K562 (cell line): ENCODE measurements around the gene IRS2. TPM values are rescaled to one million over a fixed set of nuclear protein-coding genes. Genes with fewer than 3 reads are reported as not detected.

ENCODE experiments used
- FOSL1 ChIP-seq: fragments of 200-800 bp; sonication (Bioruptor generic); conservative IDR thresholded peaks from 2 replicates; pipeline ENCODE4 v1.6.1; 2016; ENCODE audit warnings: missing genetic modification characterization, missing compliant biosample characterization
- MAX ChIP-seq: sonication (generic); formaldehyde crosslinking; IDR thresholded peaks from 2 replicates; pipeline ENCODE4 v1.9.0; 2022; ENCODE audit warnings: mild to moderate bottlenecking, missing genetic modification reagents
- MEIS2 ChIP-seq: fragments of 450-650 bp; IDR thresholded peaks from 2 replicates; pipeline ENCODE4 v1.6.1; 2014; ENCODE audit warnings: mild to moderate bottlenecking; ENCODE audit not compliant: partially characterized antibody
- MGA ChIP-seq: fragments of 450-650 bp; IDR thresholded peaks from 2 replicates; pipeline ENCODE4 v1.6.1; 2016; ENCODE audit warnings: mild to moderate bottlenecking, moderate library complexity
- MIER1 ChIP-seq: fragments of 450-650 bp; IDR thresholded peaks from 2 replicates; pipeline ENCODE4 v1.6.1; 2016; ENCODE audit warnings: antibody characterized with exemption, mild to moderate bottlenecking, low read depth
- MTA1 ChIP-seq: fragments of 450-650 bp; IDR thresholded peaks from 2 replicates; pipeline ENCODE4 v1.6.1; 2017; ENCODE audit warnings: borderline replicate concordance
- REST ChIP-seq, 2 experiments: fragments of 450-650 bp; formaldehyde crosslinking in 1 of 2; IDR thresholded peaks; 2 replicates each; pipeline versions ENCODE4 v1.4.0 to v1.6.1; 2014 to 2020; ENCODE audit warnings: mild to moderate bottlenecking in 2 of 2, borderline replicate concordance in 1 of 2, low read depth in 1 of 2
- polyA plus RNA-seq, 8 experiments: library from polyadenylated mRNA; depleted of rRNA in 4 of 8; stranded (reverse) in 5 of 8; unstranded in 3 of 8; fragments of >200 nt; fragmentation: Nextera tagmentation in 2 of 8; fragmentation: Illumina TruSeq in 1 of 8; extraction: Ambion mirVana in 2 of 8; extraction: Trizol in 1 of 8; gene quantifications; 2 replicates each; pipeline versions ENCODE4 v1.2.1 to v1.2.3, GENCODE V29; 2011 to 2014; ENCODE audit warnings: inconsistent platforms in 1 of 8, missing spikeins in 1 of 8
- total RNA-seq, 7 experiments: library from RNA; depleted of rRNA in 6 of 7; stranded (reverse); fragments of >200 nt in 6 of 7; fragmentation: Illumina TruSeq in 2 of 7; extraction: Trizol in 2 of 7; gene quantifications; 2 replicates each; pipeline versions ENCODE4 v1.2.1 to v1.2.3, GENCODE V29; 2011 to 2021; ENCODE audit warnings: low replicate concordance in 1 of 7

IRS2 gene
- total and polyA plus RNA-seq, 9 of the 15 experiments (the other 6 are each of a cell fraction or from before 2014, with no cell fraction given) = 0.36 to 4.6 (median 0.63) TPM

- TF ChIP-seq REST (IDR thresholded peaks at IDR 0.05; ENCODE audit: borderline replicate concordance) = peak; percentile 21; the same call in 1 of the 2 replicates
- TF ChIP-seq REST (CRISPR knock-in tag; IDR thresholded peaks at IDR 0.05; ENCODE audit: low read depth) = no peak
- TF ChIP-seq MIER1 = no peak
- TF ChIP-seq FOSL1 (tag) = peak; percentile 43
- peak; percentile 61 for TF ChIP-seq MEIS2
- 0 out of 2 replicates have a peak, but pooled peaks have one; percentile 18 for TF ChIP-seq MAX (CRISPR knock-in tag)
- TF ChIP-seq MGA = peak; percentile 93
- no peak for TF ChIP-seq MTA1
Observed at GRCh38 chr13:109715902-109716301, 70.5 kb downstream of the IRS2 start (continued).
